Natural killer cell (primary cell): ENCODE results near the gene GSAP. TPM values are rescaled to one million over a fixed set of nuclear protein-coding genes. Genes with fewer than 3 reads are reported as not detected.

Experiments used
- ATAC-seq, 3 donors: fragments of 150-1000 bp in 2 of 3; fragments of 200-7000 bp in 1 of 3; cut with Tn5 transposase; 1 replicate in 1 of 3; 2 replicates in 2 of 3; pipeline ENCODE4 v1.10.0; 2021; ENCODE audit warnings: mild to moderate bottlenecking in 2 of 3, moderate library complexity in 2 of 3
- DNase-seq, 2 donors: peaks; one replicate each; pipeline versions ENCODE4 v3.0.0 to v3.0.0-alpha.2; 2013 to 2021; ENCODE audit warnings: mixed read lengths in 1 of 2
- H3K27ac ChIP-seq: one replicate; pipeline ENCODE4 v1.5.1; 2013; ENCODE audit warnings: mild to moderate bottlenecking, low read length
- H3K27me3 ChIP-seq: one replicate; pipeline ENCODE4 v1.6.1; 2013; ENCODE audit warnings: low read length; ENCODE audit not compliant: control insufficient read depth, insufficient read depth
- H3K36me3 ChIP-seq: one replicate; pipeline ENCODE4 v1.6.1; 2013; ENCODE audit warnings: low read length; ENCODE audit not compliant: control insufficient read depth, insufficient read depth
- H3K4me1 ChIP-seq: one replicate; pipeline ENCODE4 v1.6.1; 2013; ENCODE audit warnings: low read length; ENCODE audit not compliant: control insufficient read depth, insufficient read depth
- H3K4me3 ChIP-seq: one replicate; pipeline ENCODE4 v1.5.1; 2013; ENCODE audit warnings: low read length
- H3K9me3 ChIP-seq: one replicate; pipeline ENCODE4 v1.6.1; 2013; ENCODE audit warnings: low read length; ENCODE audit not compliant: control insufficient read depth, insufficient read depth
- H3K27ac Mint-ChIP-seq, 2 donors: one replicate each; pipeline ENCODE4 v1.8.0; 2022; ENCODE audit warnings: mild to moderate bottlenecking in 2 of 2, mixed read lengths in 2 of 2, moderate library complexity in 1 of 2
- H3K27me3 Mint-ChIP-seq, 2 donors: one replicate each; pipeline ENCODE4 v1.8.0; 2022; ENCODE audit warnings: low read depth in 2 of 2, mixed read lengths in 2 of 2
- H3K36me3 Mint-ChIP-seq: one replicate; pipeline ENCODE4 v1.8.0; 2022; ENCODE audit warnings: mixed read lengths
- H3K4me1 Mint-ChIP-seq, 2 donors: one replicate each; pipeline ENCODE4 v1.8.0; 2022; ENCODE audit warnings: mixed read lengths in 2 of 2
- H3K4me3 Mint-ChIP-seq: one replicate; pipeline ENCODE4 v1.8.0; 2022; ENCODE audit warnings: mild to moderate bottlenecking, moderate library complexity, mixed read lengths
- H3K9me3 Mint-ChIP-seq, 2 donors: one replicate each; pipeline ENCODE4 v1.8.0; 2022; ENCODE audit warnings: mixed read lengths in 2 of 2
- WGBS: methylation state at CpG from one replicate; pipeline ENCODE4 v1.1.7; 2013; ENCODE audit warnings: missing lambda C conversion rate; ENCODE audit not compliant: insufficient coverage; 5-methylcytosine and 5-hydroxymethylcytosine counted together
- intact Hi-C: fragments of 100-400 bp; cut with micrococcal nuclease; formaldehyde crosslinking; loops from one replicate; pipeline ENCODE4 v1.14.2; 2022
- total RNA-seq, 4 donors: library from RNA; stranded (reverse); fragments of 120-200 nt in 1 of 4; gene quantifications; one replicate each; pipeline versions ENCODE4 v1.2.3 to v1.2.4, GENCODE V29; 2013 to 2022
- TF ChIP-seq, protein P1 (sequence below): fragments of 200-600 bp; IDR thresholded peaks from one replicate; pipeline ENCODE4 v1.8.0; 2022; ENCODE audit warnings: antibody characterized with exemption

GSAP gene
- total RNA-seq, 3 donors from 2014 or later (not counting 1 experiment from before 2014, with no cell fraction given): 202 to 302 (median 301) TPM

DNA sequence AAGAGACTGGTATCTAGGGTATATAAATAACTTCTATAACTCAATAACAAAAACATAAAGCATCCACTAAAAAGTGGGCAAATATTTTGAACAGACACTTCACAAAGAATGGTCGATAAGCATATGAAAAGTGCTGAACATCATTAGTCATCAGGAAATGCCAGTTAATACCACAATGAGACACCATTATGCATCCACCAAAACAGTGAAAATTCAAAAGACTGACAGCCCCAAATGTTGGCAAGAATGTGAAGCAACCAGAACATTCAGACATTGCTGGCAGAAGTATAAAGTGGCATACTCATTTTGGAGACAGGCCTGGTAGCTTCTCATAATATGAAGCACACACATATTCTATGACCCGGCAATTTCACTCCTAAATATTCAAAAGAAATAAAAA, 26.5 kb upstream of the GSAP start:
- ATAC-seq: peak in 2 of 3 donors; percentile 65 to 69
- Histone ChIP-seq H3K9me3 (no peaks in the 10 kb centered on the region), H3K36me3 (no peaks in the 10 kb centered on the region), H3K4me1 (no peaks in the 10 kb centered on the region), H3K27ac (no peak overlapping the region), H3K4me3 (no peak overlapping the region), H3K27me3 (no peaks in the 10 kb centered on the region)
- no peak overlapping the region for H3K4me3 Mint-ChIP-seq
- peak overlapping the region; percentile 53 to 66 for H3K27ac Mint-ChIP-seq
- 52% methylated on average over 2 of the region's 2 CpGs for WGBS
- no peak for DNase-seq
- H3K36me3 Mint-ChIP-seq: no peaks in the 10 kb centered on the region
- TF ChIP-seq, protein P1, sequence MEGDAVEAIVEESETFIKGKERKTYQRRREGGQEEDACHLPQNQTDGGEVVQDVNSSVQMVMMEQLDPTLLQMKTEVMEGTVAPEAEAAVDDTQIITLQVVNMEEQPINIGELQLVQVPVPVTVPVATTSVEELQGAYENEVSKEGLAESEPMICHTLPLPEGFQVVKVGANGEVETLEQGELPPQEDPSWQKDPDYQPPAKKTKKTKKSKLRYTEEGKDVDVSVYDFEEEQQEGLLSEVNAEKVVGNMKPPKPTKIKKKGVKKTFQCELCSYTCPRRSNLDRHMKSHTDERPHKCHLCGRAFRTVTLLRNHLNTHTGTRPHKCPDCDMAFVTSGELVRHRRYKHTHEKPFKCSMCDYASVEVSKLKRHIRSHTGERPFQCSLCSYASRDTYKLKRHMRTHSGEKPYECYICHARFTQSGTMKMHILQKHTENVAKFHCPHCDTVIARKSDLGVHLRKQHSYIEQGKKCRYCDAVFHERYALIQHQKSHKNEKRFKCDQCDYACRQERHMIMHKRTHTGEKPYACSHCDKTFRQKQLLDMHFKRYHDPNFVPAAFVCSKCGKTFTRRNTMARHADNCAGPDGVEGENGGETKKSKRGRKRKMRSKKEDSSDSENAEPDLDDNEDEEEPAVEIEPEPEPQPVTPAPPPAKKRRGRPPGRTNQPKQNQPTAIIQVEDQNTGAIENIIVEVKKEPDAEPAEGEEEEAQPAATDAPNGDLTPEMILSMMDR: no peak
- no peaks in the 10 kb centered on the region for H3K27me3 Mint-ChIP-seq
- intact Hi-C loops: no loop called here
- no peaks in the 10 kb centered on the region for H3K9me3 Mint-ChIP-seq
- peaks cover 12 to 19% of the 10 kb centered on the region in 2 donors for H3K4me1 Mint-ChIP-seq

GRCh38 chr7:77441046-77441445, 24.9 kb upstream of the GSAP start:
- no peak for ATAC-seq
- no peaks in the 10 kb centered on the region for H3K36me3 ChIP-seq
- no peak overlapping the region for H3K27ac ChIP-seq
- TF ChIP-seq, protein P1: no peak
- no peaks in the 10 kb centered on the region for H3K9me3 Mint-ChIP-seq
- no peak overlapping the region for H3K4me3 Mint-ChIP-seq
- no peak for DNase-seq
- intact Hi-C loops: no loop called here
- H3K4me1 ChIP-seq: no peaks in the 10 kb centered on the region
- no peaks in the 10 kb centered on the region for H3K9me3 ChIP-seq
- 100% methylated on average over 1 of the region's 2 CpGs for WGBS
- H3K27ac Mint-ChIP-seq: no peak overlapping the region
- no peaks in the 10 kb centered on the region for H3K27me3 ChIP-seq
- H3K4me1 Mint-ChIP-seq: peaks cover 12 to 19% of the 10 kb centered on the region in 2 donors
- no peak overlapping the region for H3K4me3 ChIP-seq
- H3K36me3 Mint-ChIP-seq: no peaks in the 10 kb centered on the region
- H3K27me3 Mint-ChIP-seq: no peaks in the 10 kb centered on the region

GRCh38 chr7:77439572-77439971, 23.4 kb upstream of the GSAP start:
- no peak overlapping the region for H3K27ac ChIP-seq
- Mint-ChIP-seq H3K4me1 (peaks cover 13 to 21% of the 10 kb centered on the region in 2 donors), H3K9me3 (no peaks in the 10 kb centered on the region), H3K27ac (no peak overlapping the region), H3K27me3 (no peaks in the 10 kb centered on the region), H3K36me3 (no peaks in the 10 kb centered on the region), H3K4me3 (no peak overlapping the region)
- H3K4me1 ChIP-seq: no peaks in the 10 kb centered on the region
- TF ChIP-seq, protein P1: no peak
- DNase-seq (no peak), ATAC-seq (peak in 1 of 3 donors; percentile 37)
- H3K4me3 ChIP-seq: no peak overlapping the region
- no peaks in the 10 kb centered on the region for H3K9me3 ChIP-seq
- no peaks in the 10 kb centered on the region for H3K27me3 ChIP-seq
- no peaks in the 10 kb centered on the region for H3K36me3 ChIP-seq
- intact Hi-C loops: no loop called here
- 74% methylated on average over 5 of the region's 5 CpGs for WGBS

GRCh38 chr7:77438131-77438530, 22.0 kb upstream of the GSAP start:
- Mint-ChIP-seq H3K4me3 (no peak overlapping the region), H3K27me3 (no peaks in the 10 kb centered on the region), H3K27ac (no peak overlapping the region), H3K36me3 (no peaks in the 10 kb centered on the region), H3K4me1 (peaks cover 16 to 24% of the 10 kb centered on the region in 2 donors), H3K9me3 (no peaks in the 10 kb centered on the region)
- WGBS: 100% methylated on average over 1 of the region's 1 CpG
- intact Hi-C loops: no loop called here
- DNase-seq: no peak
- TF ChIP-seq, protein P1: no peak
- Histone ChIP-seq H3K4me1 (no peaks in the 10 kb centered on the region), H3K27me3 (no peaks in the 10 kb centered on the region), H3K36me3 (no peaks in the 10 kb centered on the region), H3K9me3 (no peaks in the 10 kb centered on the region), H3K27ac (no peak overlapping the region), H3K4me3 (no peak overlapping the region)
- no peak for ATAC-seq
